SK-N-SH (cell line): ENCODE results near the gene DHX15. TPM values are rescaled to one million over a fixed set of nuclear protein-coding genes. Genes with fewer than 3 reads are reported as not detected.

Experiments
- CTCF ChIA-PET: fragments of 300-600, 350-600 bp; formaldehyde crosslinking; extraction: SDS; loops from one replicate; lab custom pipeline; 2021; lab: Yijun Ruan, JAX
- POLR2A ChIA-PET: fragments of 350-600 bp; sonication (Branson Sonifier 250); formaldehyde crosslinking; extraction: SDS; loops from one replicate; lab custom pipeline; 2020; ENCODE audit warnings: antibody characterized with exemption, inconsistent platforms; lab: Yijun Ruan, JAX
- DNase-seq: peaks from one replicate; pipeline ENCODE4 v3.0.0; 2012
- H2AFZ ChIP-seq: fragments of 200-600 bp; sonication (generic); 2 replicates; pipeline ENCODE4 v1.8.1; 2016; ENCODE audit warnings: antibody characterized with exemption, mild to moderate bottlenecking, low read depth
- H3F3A ChIP-seq: fragments of 200-600 bp; sonication (generic); replicated peaks from 2 replicates; pipeline ENCODE3; 2016; ENCODE audit warnings: antibody characterized with exemption, mild to moderate bottlenecking; ENCODE audit not compliant: insufficient read depth
- H3K27ac ChIP-seq, 2 experiments: fragments of 200-500 bp in 1 of 2; fragments of 200-600 bp in 1 of 2; sonication (Bioruptor generic) in 1 of 2; sonication (generic), shearing (Covaris generic) in 1 of 2; 2 replicates each; pipeline versions ENCODE4 v1.5.1 to v1.6.1; 2014 to 2016; ENCODE audit warnings: low read depth in 2 of 2, inconsistent platforms in 1 of 2, low read length in 1 of 2, mild to moderate bottlenecking in 1 of 2, mixed read lengths in 1 of 2
- H3K27me3 ChIP-seq: fragments of 200-600 bp; sonication (generic), shearing (Covaris generic); 2 replicates; pipeline ENCODE4 v1.6.1; 2016; ENCODE audit warnings: mixed run types; ENCODE audit not compliant: insufficient read depth
- H3K36me3 ChIP-seq, 2 experiments: fragments of 200-500 bp in 1 of 2; fragments of 200-600 bp in 1 of 2; sonication (Bioruptor generic) in 1 of 2; sonication (generic) in 1 of 2; replicated peaks in 1 of 2; 2 replicates each; pipeline versions ENCODE3 to v1.5.1; 2014 to 2016; ENCODE audit warnings: low read length in 1 of 2, mild to moderate bottlenecking in 1 of 2; ENCODE audit not compliant: insufficient read depth in 2 of 2, control insufficient read depth in 1 of 2
- H3K4me1 ChIP-seq, 2 experiments: fragments of 200-500 bp in 1 of 2; fragments of 200-600 bp in 1 of 2; sonication (Bioruptor generic) in 1 of 2; sonication (generic), shearing (Covaris generic) in 1 of 2; 2 replicates each; pipeline versions ENCODE4 v1.5.1 to v1.6.1; 2014 to 2016; ENCODE audit warnings: low read depth in 1 of 2, low read length in 1 of 2, mixed run types in 1 of 2; ENCODE audit not compliant: insufficient read depth in 2 of 2, control insufficient read depth in 1 of 2
- H3K4me2 ChIP-seq: fragments of 200-600 bp; sonication (generic), shearing (Covaris generic); 2 replicates; pipeline ENCODE4 v1.6.1; 2017; ENCODE audit warnings: mixed run types
- H3K4me3 ChIP-seq, 2 experiments: fragments of 200-500 bp in 1 of 2; fragments of 200-600 bp in 1 of 2; sonication (Bioruptor generic) in 1 of 2; sonication (generic), shearing (Covaris generic) in 1 of 2; 2 replicates each; pipeline versions ENCODE4 v1.5.1 to v1.8.1; 2014 to 2016; ENCODE audit warnings: low read depth in 2 of 2, inconsistent platforms in 1 of 2, low read length in 1 of 2, mild to moderate bottlenecking in 1 of 2, mixed read lengths in 1 of 2, moderate library complexity in 1 of 2
- H3K79me2 ChIP-seq: fragments of 200-600 bp; sonication (generic); 2 replicates; pipeline ENCODE4 v1.8.1; 2017; ENCODE audit warnings: mild to moderate bottlenecking; ENCODE audit not compliant: insufficient read depth
- H3K9ac ChIP-seq: fragments of 200-600 bp; sonication (generic); 2 replicates; pipeline ENCODE4 v1.6.1; 2017; ENCODE audit warnings: mixed run types
- H3K9me2 ChIP-seq: fragments of 200-600 bp; sonication (generic); 2 replicates; pipeline ENCODE4 v1.6.1; 2017; ENCODE audit warnings: mixed run types
- H3K9me3 ChIP-seq: fragments of 200-600 bp; sonication (generic); 2 replicates; pipeline ENCODE4 v1.6.1; 2017; ENCODE audit warnings: mixed run types, mild to moderate bottlenecking, moderate library complexity
- H4K20me1 ChIP-seq: fragments of 200-600 bp; sonication (generic); 2 replicates; pipeline ENCODE4 v1.6.1; 2017; ENCODE audit warnings: mild to moderate bottlenecking, mixed run types; ENCODE audit not compliant: insufficient read depth
- CHD2 ChIP-seq: fragments of 150-350 bp; IDR thresholded peaks from 2 replicates; pipeline ENCODE4 v1.6.1; 2018; ENCODE audit warnings: low read length; ENCODE audit not compliant: partially characterized antibody
- EP300 ChIP-seq, 2 experiments: IDR thresholded peaks; 2 replicates each; pipeline versions ENCODE4 v1.4.0 to v1.6.1; 2012; ENCODE audit warnings: borderline replicate concordance in 1 of 2, low read depth in 1 of 2, low read length in 1 of 2
- EZH2phosphoT487 ChIP-seq: fragments of 200-600 bp; sonication (generic); IDR thresholded peaks from 2 replicates; pipeline ENCODE4 v1.6.1; 2017; ENCODE audit warnings: low read depth, mixed run types, mild to moderate bottlenecking, antibody characterized with exemption, moderate library complexity, borderline replicate concordance
- FOXJ3 ChIP-seq: sonication (generic); formaldehyde crosslinking; IDR thresholded peaks from 2 replicates; pipeline ENCODE4 v1.5.1; 2020; ENCODE audit warnings: mild to moderate bottlenecking, missing genetic modification reagents
- MXI1 ChIP-seq: IDR thresholded peaks from 2 replicates; pipeline ENCODE4 v1.6.1; 2012; ENCODE audit warnings: mild to moderate bottlenecking, low read depth, low read length, improper control_type of control experiment
- NFIC ChIP-seq: IDR thresholded peaks from 2 replicates; pipeline ENCODE4 v1.4.0; 2012; ENCODE audit warnings: borderline replicate concordance
- NRF1 ChIP-seq: IDR thresholded peaks from 2 replicates; pipeline ENCODE4 v1.6.1; 2012; ENCODE audit warnings: low read depth, mild to moderate bottlenecking, low read length
- RAD21 ChIP-seq: IDR thresholded peaks from 2 replicates; pipeline ENCODE4 v1.6.1; 2012; ENCODE audit warnings: mild to moderate bottlenecking, low read length
- RCOR1 ChIP-seq: fragments of 150-350 bp; IDR thresholded peaks from 2 replicates; pipeline ENCODE4 v1.6.1; 2017; ENCODE audit warnings: antibody characterized with exemption, low read length
- RXRA ChIP-seq: IDR thresholded peaks from 2 replicates; pipeline ENCODE4 v1.4.0; 2012; ENCODE audit warnings: low read depth, mild to moderate bottlenecking, borderline replicate concordance
- SIN3A ChIP-seq: IDR thresholded peaks from 2 replicates; pipeline ENCODE4 v1.6.1; 2012; ENCODE audit warnings: low read depth, mild to moderate bottlenecking, low read length, moderate library complexity, borderline replicate concordance
- SMC3 ChIP-seq: IDR thresholded peaks from 2 replicates; pipeline ENCODE4 v1.6.1; 2012; ENCODE audit warnings: low read depth, low read length, improper control_type of control experiment
- TAF1 ChIP-seq: IDR thresholded peaks from 2 replicates; pipeline ENCODE4 v1.6.1; 2012; ENCODE audit warnings: low read depth, mild to moderate bottlenecking, low read length, moderate library complexity, borderline replicate concordance
- WGBS: methylation state at CpG from one replicate; pipeline ENCODE4 v1.1.6; 2017; ENCODE audit warnings: low lambda C conversion rate; 5-methylcytosine and 5-hydroxymethylcytosine counted together
- polyA plus RNA-seq, 3 experiments: library from polyadenylated mRNA; depleted of rRNA; stranded (reverse); fragments of >200 nt; gene quantifications; 2 replicates each; pipeline ENCODE4 v1.2.3, GENCODE V29; 2012
- TF ChIP-seq, protein P1 (sequence below): fragments of 150-350 bp; IDR thresholded peaks from 2 replicates; pipeline ENCODE4 v1.6.1; 2017; ENCODE audit warnings: antibody characterized with exemption, low read length, low read depth, borderline replicate concordance
- TF ChIP-seq, protein P2 (sequence below): fragments of 150-350 bp; IDR thresholded peaks from 2 replicates; pipeline ENCODE4 v1.6.1; 2016; ENCODE audit warnings: mild to moderate bottlenecking, low read depth, low read length
- TF ChIP-seq, protein P3 (sequence below): fragments of 200-600 bp; sonication (generic); IDR thresholded peaks from 2 replicates; pipeline ENCODE4 v1.6.1; 2017; ENCODE audit warnings: antibody characterized with exemption, mild to moderate bottlenecking, moderate library complexity

Gene DHX15
- polyA plus RNA-seq, 1 of the 3 experiments (the other 2 are of a cell fraction), result 63.3 TPM

DNA sequence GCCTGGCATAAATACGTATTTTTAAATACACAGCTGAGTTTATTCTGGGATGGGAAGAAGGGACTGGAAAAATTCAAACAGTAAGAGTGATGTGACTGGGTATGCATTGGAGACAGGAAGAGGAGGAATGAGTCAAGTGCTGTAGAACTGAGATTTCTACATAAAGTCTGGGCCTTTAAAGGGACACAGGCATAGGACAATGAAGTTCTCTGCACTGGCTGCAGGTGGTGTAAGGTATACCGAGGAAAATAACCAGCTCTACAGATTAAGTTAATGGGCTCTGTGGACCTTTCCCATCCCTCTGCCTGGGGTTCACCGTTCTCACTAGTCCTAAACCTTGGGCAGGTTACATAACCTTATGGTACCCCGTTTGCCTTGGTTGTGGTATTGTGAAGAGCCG lies 68.7 kb downstream of the DHX15 start:
- Histone ChIP-seq H3K9me3 (no peaks in the 10 kb centered on the region), H2AFZ (no peak overlapping the region), H3K36me3 (peaks cover 21 to 30% of the 10 kb centered on the region in 2 experiments), H3K4me1 (no peaks in the 10 kb centered on the region), H3K79me2 (peaks cover 10% of the 10 kb centered on the region; the same call in 1 of the 2 replicates), H3K27me3 (no peaks in the 10 kb centered on the region), H3F3A (peaks cover 9% of the 10 kb centered on the region), H4K20me1 (no peaks in the 10 kb centered on the region; the same call in none of the 2 replicates), H3K4me3 (no peak overlapping the region), H3K9ac (no peak overlapping the region), H3K9me2 (no peaks in the 10 kb centered on the region), H3K27ac (no peak overlapping the region), H3K4me2 (no peak overlapping the region)
- ChIA-PET POLR2A (no interaction called here), CTCF (interaction anchor here (0.7 to 1.1 kb wide), 3 partner anchors 10 to 42 kb away, joined by 3 read pairs; no protein-coding TSS in a partner anchor)
- 98% methylated on average over 5 of the region's 5 CpGs for WGBS
- no peak for DNase-seq
- no peak for TF ChIP-seq NRF1
- TF ChIP-seq, protein P1, sequence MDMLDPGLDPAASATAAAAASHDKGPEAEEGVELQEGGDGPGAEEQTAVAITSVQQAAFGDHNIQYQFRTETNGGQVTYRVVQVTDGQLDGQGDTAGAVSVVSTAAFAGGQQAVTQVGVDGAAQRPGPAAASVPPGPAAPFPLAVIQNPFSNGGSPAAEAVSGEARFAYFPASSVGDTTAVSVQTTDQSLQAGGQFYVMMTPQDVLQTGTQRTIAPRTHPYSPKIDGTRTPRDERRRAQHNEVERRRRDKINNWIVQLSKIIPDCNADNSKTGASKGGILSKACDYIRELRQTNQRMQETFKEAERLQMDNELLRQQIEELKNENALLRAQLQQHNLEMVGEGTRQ, result no peak
- TF ChIP-seq RCOR1, result no peak
- no peak for TF ChIP-seq SIN3A
- no peak for TF ChIP-seq SMC3
- TF ChIP-seq, protein P2, sequence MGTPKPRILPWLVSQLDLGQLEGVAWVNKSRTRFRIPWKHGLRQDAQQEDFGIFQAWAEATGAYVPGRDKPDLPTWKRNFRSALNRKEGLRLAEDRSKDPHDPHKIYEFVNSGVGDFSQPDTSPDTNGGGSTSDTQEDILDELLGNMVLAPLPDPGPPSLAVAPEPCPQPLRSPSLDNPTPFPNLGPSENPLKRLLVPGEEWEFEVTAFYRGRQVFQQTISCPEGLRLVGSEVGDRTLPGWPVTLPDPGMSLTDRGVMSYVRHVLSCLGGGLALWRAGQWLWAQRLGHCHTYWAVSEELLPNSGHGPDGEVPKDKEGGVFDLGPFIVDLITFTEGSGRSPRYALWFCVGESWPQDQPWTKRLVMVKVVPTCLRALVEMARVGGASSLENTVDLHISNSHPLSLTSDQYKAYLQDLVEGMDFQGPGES, result no peak
- no peak for TF ChIP-seq FOXJ3
- no peak for TF ChIP-seq EZH2phosphoT487
- TF ChIP-seq MXI1, result no peak
- no peak for TF ChIP-seq CHD2
- TF ChIP-seq, protein P3, sequence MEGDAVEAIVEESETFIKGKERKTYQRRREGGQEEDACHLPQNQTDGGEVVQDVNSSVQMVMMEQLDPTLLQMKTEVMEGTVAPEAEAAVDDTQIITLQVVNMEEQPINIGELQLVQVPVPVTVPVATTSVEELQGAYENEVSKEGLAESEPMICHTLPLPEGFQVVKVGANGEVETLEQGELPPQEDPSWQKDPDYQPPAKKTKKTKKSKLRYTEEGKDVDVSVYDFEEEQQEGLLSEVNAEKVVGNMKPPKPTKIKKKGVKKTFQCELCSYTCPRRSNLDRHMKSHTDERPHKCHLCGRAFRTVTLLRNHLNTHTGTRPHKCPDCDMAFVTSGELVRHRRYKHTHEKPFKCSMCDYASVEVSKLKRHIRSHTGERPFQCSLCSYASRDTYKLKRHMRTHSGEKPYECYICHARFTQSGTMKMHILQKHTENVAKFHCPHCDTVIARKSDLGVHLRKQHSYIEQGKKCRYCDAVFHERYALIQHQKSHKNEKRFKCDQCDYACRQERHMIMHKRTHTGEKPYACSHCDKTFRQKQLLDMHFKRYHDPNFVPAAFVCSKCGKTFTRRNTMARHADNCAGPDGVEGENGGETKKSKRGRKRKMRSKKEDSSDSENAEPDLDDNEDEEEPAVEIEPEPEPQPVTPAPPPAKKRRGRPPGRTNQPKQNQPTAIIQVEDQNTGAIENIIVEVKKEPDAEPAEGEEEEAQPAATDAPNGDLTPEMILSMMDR, result no peak
- no peak for TF ChIP-seq RXRA
- no peak for TF ChIP-seq RAD21
- no peak for TF ChIP-seq NFIC
- TF ChIP-seq EP300 (IDR thresholded peaks at IDR 0.05; ENCODE audit: borderline replicate concordance in 1 of 2, low read depth in 1 of 2, low read length in 1 of 2), result no peak
- TF ChIP-seq TAF1, result no peak
